K562 (cell line): Measurements from ENCODE around the gene SKIC8. TPM values are rescaled to one million over a fixed set of nuclear protein-coding genes. Genes with fewer than 3 reads are reported as not detected.

Experiments used
- ATAC-seq: fragments of 200-7000 bp; cut with Tn5 transposase; 3 replicates; pipeline ENCODE4 v1.9.1; 2020; ENCODE audit warnings: moderate library complexity
- BruUV-seq: library from RNA; stranded (reverse); fragments of 400-500 nt; replicated peaks from 2 replicates; lab custom pipeline; 2021; lab: Mats Ljungman, UMichigan
- CTCF ChIA-PET: fragments of 300-600 bp; formaldehyde crosslinking; extraction: SDS; loops from one replicate; lab custom pipeline; 2021; ENCODE audit warnings: low intra/inter-chr PET ratio; lab: Yijun Ruan, JAX
- POLR2A ChIA-PET: fragments of 300-600, 350-650 bp; sonication (Branson Sonifier 250); formaldehyde crosslinking; extraction: SDS; loops from one replicate; lab custom pipeline; 2021; ENCODE audit warnings: antibody characterized with exemption, inconsistent platforms; lab: Yijun Ruan, JAX
- DNase-seq, 4 experiments: peaks; one replicate each; pipeline versions ENCODE4 v3.0.0 to v3.0.0-alpha.2; 2011 to 2018; ENCODE audit warnings: low spot score in 3 of 4, mixed read lengths in 3 of 4; ENCODE audit errors: extremely low read depth in 1 of 4
- FAIRE-seq: peaks from 2 replicates; lab custom pipeline; 2011; peaks lifted over from hg19 to GRCh38; lab: Jason Lieb, UNC
- H2AFZ ChIP-seq: 2 replicates; pipeline ENCODE4 v1.6.0; 2011; ENCODE audit warnings: low read depth, low read length, control low read depth, inconsistent platforms
- H3K27ac ChIP-seq: fragments of 200-600 bp; 3 replicates; pipeline ENCODE4 v1.8.0; 2011; ENCODE audit warnings: low read depth, mild to moderate bottlenecking, control low read depth, inconsistent platforms, low read length, moderate library complexity, mixed read lengths; ENCODE audit errors: extremely low read depth
- H3K27me3 ChIP-seq, 2 experiments: fragments of 300-600 bp in 1 of 2; 2 replicates in 1 of 2; 3 replicates in 1 of 2; pipeline versions ENCODE4 v1.6.0 to v1.8.0; 2011; ENCODE audit warnings: inconsistent platforms in 2 of 2, low read length in 2 of 2, mild to moderate bottlenecking in 1 of 2, mixed read lengths in 1 of 2, moderate library complexity in 1 of 2; ENCODE audit not compliant: control insufficient read depth in 2 of 2, insufficient read depth in 2 of 2
- H3K36me3 ChIP-seq: fragments of 300-600 bp; 3 replicates; pipeline ENCODE4 v1.8.0; 2011; ENCODE audit warnings: mild to moderate bottlenecking, low read length, inconsistent platforms; ENCODE audit not compliant: control insufficient read depth, insufficient read depth
- H3K4me1 ChIP-seq, 2 experiments: fragments of 200-600 bp in 1 of 2; replicated peaks in 1 of 2; 2 replicates in 1 of 2; 3 replicates in 1 of 2; pipeline versions ENCODE4 v1.5.1 to v1.8.0; 2011; ENCODE audit warnings: inconsistent platforms in 2 of 2, low read length in 2 of 2, mild to moderate bottlenecking in 1 of 2, mixed read lengths in 1 of 2, moderate library complexity in 1 of 2; ENCODE audit not compliant: control insufficient read depth in 2 of 2, insufficient read depth in 2 of 2
- H3K4me2 ChIP-seq: 2 replicates; pipeline ENCODE4 v1.6.1; 2011; ENCODE audit warnings: low read length, control low read depth, inconsistent platforms, mixed read lengths; ENCODE audit not compliant: insufficient read depth
- H3K4me3 ChIP-seq: fragments of 200-600 bp; sonication (generic), shearing (Covaris generic); 2 replicates; pipeline ENCODE4 v1.5.1; 2016; ENCODE audit warnings: control low read depth, inconsistent platforms
- H3K79me2 ChIP-seq: fragments of 200-600 bp; 3 replicates; pipeline ENCODE4 v1.8.0; 2011; ENCODE audit warnings: low read length, inconsistent platforms; ENCODE audit not compliant: control insufficient read depth, insufficient read depth
- H3K9ac ChIP-seq, 2 experiments: 2 replicates each; pipeline versions ENCODE4 v1.6.0 to v1.6.1; 2011; ENCODE audit warnings: low read depth in 2 of 2, low read length in 2 of 2, control low read depth in 1 of 2, inconsistent platforms in 1 of 2, mild to moderate bottlenecking in 1 of 2, mixed read lengths in 1 of 2; ENCODE audit not compliant: insufficient read depth in 1 of 2
- H3K9me1 ChIP-seq: one replicate; pipeline ENCODE4 v1.6.0; 2011; ENCODE audit warnings: inconsistent platforms, mild to moderate bottlenecking, low read length, moderate library complexity; ENCODE audit not compliant: control insufficient read depth, insufficient read depth
- H3K9me3 ChIP-seq: replicated peaks from 2 replicates; pipeline ENCODE4 v1.5.1; 2011; ENCODE audit warnings: low read depth, low read length, inconsistent platforms; ENCODE audit not compliant: control insufficient read depth, insufficient read depth
- H4K20me1 ChIP-seq: replicated peaks from 2 replicates; pipeline ENCODE4 v1.6.1; 2011; ENCODE audit warnings: low read length, inconsistent platforms, mixed read lengths; ENCODE audit not compliant: control insufficient read depth, insufficient read depth
- ETS2 ChIP-seq: IDR thresholded peaks from 2 replicates; pipeline ENCODE4 v1.6.1; 2016; ENCODE audit warnings: borderline replicate concordance, missing genetic modification characterization, mild to moderate bottlenecking, moderate library complexity, missing compliant biosample characterization; ENCODE audit not compliant: poor library complexity, severe bottlenecking
- HBP1 ChIP-seq: fragments of 450-650 bp; formaldehyde crosslinking; IDR thresholded peaks from 2 replicates; pipeline ENCODE4 v1.4.0; 2022; ENCODE audit warnings: missing genetic modification characterization
- KLF6 ChIP-seq: fragments of 250-450 bp; sonication (Bioruptor Pico); IDR thresholded peaks from 2 replicates; pipeline ENCODE4 v1.4.0; 2020; ENCODE audit warnings: mild to moderate bottlenecking, moderate library complexity, borderline replicate concordance
- NFE2L1 ChIP-seq: fragments of 450-650 bp; IDR thresholded peaks from 2 replicates; pipeline ENCODE4 v1.6.1; 2016; ENCODE audit warnings: missing genetic modification characterization, low read depth, mild to moderate bottlenecking, missing compliant biosample characterization, moderate library complexity, borderline replicate concordance
- PML ChIP-seq: IDR thresholded peaks from 2 replicates; pipeline ENCODE4 v1.6.1; 2012; ENCODE audit warnings: low read length, inconsistent platforms
- RBM25 ChIP-seq: fragments of 200-400 bp; formaldehyde crosslinking; IDR thresholded peaks from 2 replicates; pipeline ENCODE4 v1.6.1; 2018; ENCODE audit warnings: low read length, low read depth, moderate library complexity; ENCODE audit not compliant: severe bottlenecking
- ZFP36 ChIP-seq: fragments of 150-350 bp; IDR thresholded peaks from 2 replicates; pipeline ENCODE4 v1.6.1; 2018; ENCODE audit warnings: low read length, low read depth; ENCODE audit not compliant: partially characterized antibody
- WGBS: fragments of 100-300 bp; shearing (Covaris generic); methylation state at CpG from one replicate; pipeline ENCODE4 v1.1.6; 2016; ENCODE audit warnings: low coverage, mixed read lengths; ENCODE audit not compliant: insufficient coverage; ENCODE audit errors: missing lambda C conversion rate; 5-methylcytosine and 5-hydroxymethylcytosine counted together
- in situ Hi-C: fragments of 300-500 bp; cut with MboI; formaldehyde crosslinking; loops from 4 replicates; pipeline ENCODE4 v1.15.0; 2018; ENCODE audit warnings: inconsistent platforms, mixed read lengths
- intact Hi-C: fragments of 100-400 bp; cut with micrococcal nuclease; formaldehyde crosslinking; loops from 2 replicates; pipeline ENCODE4 v1.14.2; 2022
- polyA plus RNA-seq, 8 experiments: library from polyadenylated mRNA; depleted of rRNA in 4 of 8; stranded (reverse) in 5 of 8; unstranded in 3 of 8; fragments of >200 nt; fragmentation: Nextera tagmentation in 2 of 8; fragmentation: Illumina TruSeq in 1 of 8; extraction: Ambion mirVana in 2 of 8; extraction: Trizol in 1 of 8; gene quantifications; 2 replicates each; pipeline versions ENCODE4 v1.2.1 to v1.2.3, GENCODE V29; 2011 to 2014; ENCODE audit warnings: inconsistent platforms in 1 of 8, missing spikeins in 1 of 8
- total RNA-seq, 7 experiments: library from RNA; depleted of rRNA in 6 of 7; stranded (reverse); fragments of >200 nt in 6 of 7; fragmentation: Illumina TruSeq in 2 of 7; extraction: Trizol in 2 of 7; gene quantifications; 2 replicates each; pipeline versions ENCODE4 v1.2.1 to v1.2.3, GENCODE V29; 2011 to 2021; ENCODE audit warnings: low replicate concordance in 1 of 7

SKIC8 gene
- total and polyA plus RNA-seq, 9 of the 15 experiments (the other 6 are each of a cell fraction or from before 2014, with no cell fraction given): 79.5 to 389 (median 146) TPM

- ChIA-PET CTCF (no interaction called here), POLR2A (interaction anchor here (0.5 kb wide), 1 partner anchor 9 kb away, joined by 3 read pairs; no protein-coding TSS in a partner anchor)
- Histone ChIP-seq H3K27ac (no peak within 1 kb of the TSS), H4K20me1 (no peaks in the 10 kb centered on the region; the same call in 1 of the 2 replicates), H3K4me1 (peaks cover 0 to 13% of the 10 kb centered on the region in 2 experiments; a peak in 2 of 5 replicates), H3K4me3 (no peak within 1 kb of the TSS), H2AFZ (no peak within 1 kb of the TSS), H3K4me2 (no peak within 1 kb of the TSS), H3K36me3 (no peaks in the 10 kb centered on the region), H3K27me3 (peaks cover 60 to 79% of the 10 kb centered on the region in 2 experiments), H3K9me1 (no peaks in the 10 kb centered on the region), H3K79me2 (no peaks in the 10 kb centered on the region), H3K9ac (no peak within 1 kb of the TSS; a peak in 1 of 4 replicates)
- in situ Hi-C loops: no loop called here
- DNase-seq (no peak), ATAC-seq (no peak), FAIRE-seq (no peak)
- no TSS peak for BruUV-seq
- intact Hi-C loops: no loop called here
- TF ChIP-seq KLF6: no peak
- TF ChIP-seq HBP1 (CRISPR knock-in tag): no peak
- peak; percentile 45 for TF ChIP-seq ZFP36
- TF ChIP-seq NFE2L1 (tag): no peak
- TF ChIP-seq RBM25: peak; percentile 45
- TF ChIP-seq PML: no peak
- TF ChIP-seq ETS2 (tag): no peak
- TF ChIP-seq, all 486 proteins: peak for 2
- H3K9me3 ChIP-seq: no peaks in the 10 kb centered on the region
- WGBS: 10% methylated on average over 32 of the region's 67 CpGs
These were observed 41.0 kb upstream of the SKIC8 start, which contains the start of gene CRABP1 for GRCh38 chr15:78340231-78341056. Gene CRABP1 (plus strand): TSS chr15:78340353. CDS start chr15:78340429, 76 bp downstream.
